HG03439 (cell line): Measurements from ENCODE around the gene AKAP12.
"Not testable (repeated sequence)": the region's sequence is repeated elsewhere in the genome, so short reads cannot be mapped to it uniquely, and the experiment has no call there.

Experiments used
- ATAC-seq: cut with Tn5 transposase; IDR thresholded peaks from one replicate; pipeline ENCODE4 v1.9.1; 2021; ENCODE audit warnings: mild to moderate bottlenecking, moderate library complexity; ENCODE audit not compliant: unreplicated experiment

Gene AKAP12

DNA sequence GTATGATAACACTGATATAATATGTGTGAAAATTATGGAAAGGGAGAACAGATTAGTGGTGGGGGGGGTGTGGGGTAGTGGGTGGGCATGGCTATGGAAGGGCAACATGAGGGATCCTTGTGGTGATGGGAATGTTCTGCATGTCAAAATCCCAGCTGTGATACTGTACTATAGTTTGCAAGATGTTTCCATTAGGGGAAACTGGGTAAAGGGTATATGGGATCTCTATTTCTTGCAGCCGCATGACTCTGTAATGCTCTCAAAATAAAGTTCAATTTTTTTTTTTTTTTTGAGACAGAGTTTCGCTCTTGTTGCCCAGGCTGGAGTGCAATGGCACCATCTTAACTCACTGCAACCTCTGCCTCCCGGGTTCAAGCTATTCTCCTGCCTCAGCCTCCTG lies 137.3 kb downstream of the AKAP12 start:
- no peak for ATAC-seq

- peak; percentile 45 for ATAC-seq
Measured at GRCh38 chr6:151379933-151380847, 140.4 kb downstream of the AKAP12 start.

GRCh38 chr6:151380848-151381205 lies 141.1 kb downstream of the AKAP12 start:
- no peak for ATAC-seq

DNA sequence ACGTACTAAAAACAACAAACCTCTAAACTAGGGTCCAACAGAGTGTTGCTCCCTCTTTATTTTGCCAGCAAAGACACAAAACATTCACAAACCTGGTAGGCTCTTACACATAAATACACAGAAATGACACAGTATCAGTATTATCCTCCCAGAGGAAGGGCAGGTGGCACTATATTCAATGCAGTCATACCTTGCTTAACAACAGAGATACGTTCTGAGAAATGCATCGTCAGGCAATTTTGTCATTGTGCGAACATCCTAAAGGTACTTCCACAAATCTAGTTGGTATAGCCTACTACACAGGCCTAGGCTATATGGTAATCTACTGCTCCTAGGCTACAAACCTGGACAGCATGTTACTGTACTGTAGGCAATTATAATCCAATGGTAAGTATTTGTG lies 142.0 kb downstream of the AKAP12 start:
- ATAC-seq = no peak

GRCh38 chr6:151382631-151383030 lies 142.9 kb downstream of the AKAP12 start:
- not testable (repeated sequence) for ATAC-seq

DNA sequence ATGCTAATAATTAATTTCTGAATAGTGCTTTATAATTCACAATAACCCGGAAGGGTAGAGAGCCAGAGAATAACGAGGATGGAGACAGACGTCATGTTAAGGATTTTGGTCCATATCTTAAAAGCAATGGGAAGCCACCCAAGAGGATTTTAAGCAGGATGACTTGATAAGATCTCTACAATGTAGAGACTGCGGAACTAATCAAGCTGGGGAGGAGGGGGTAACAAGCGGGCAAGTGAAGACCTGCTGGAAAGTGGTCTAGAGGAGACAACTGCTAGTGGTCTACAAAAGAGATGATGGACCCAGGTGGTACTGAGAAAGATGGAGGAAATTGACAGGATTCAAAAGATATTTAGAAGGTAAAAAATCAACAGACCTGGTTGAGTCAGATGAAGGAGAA lies 144.4 kb downstream of the AKAP12 start:
- no peak for ATAC-seq

DNA sequence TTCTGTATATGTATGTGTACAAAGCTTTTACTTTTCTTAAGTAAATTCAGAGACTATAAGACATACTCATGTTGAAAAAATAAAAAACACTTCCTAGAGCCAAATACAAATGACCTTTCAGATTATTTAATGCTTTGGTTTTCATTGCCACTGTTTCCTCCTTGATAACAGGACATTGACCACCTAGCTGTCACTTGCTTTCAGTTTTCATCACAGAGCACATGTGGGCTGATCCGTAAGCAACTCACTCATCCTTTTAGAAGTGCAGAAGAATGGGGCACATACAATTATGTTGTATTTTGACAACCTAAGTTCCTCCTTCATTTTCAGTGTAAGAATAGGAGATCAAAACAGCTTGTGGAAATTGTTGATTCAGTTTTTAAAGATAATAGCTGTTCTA lies 145.4 kb downstream of the AKAP12 start:
- no peak for ATAC-seq

- ATAC-seq = no peak
Measured at GRCh38 chr6:151387175-151387970, 147.6 kb downstream of the AKAP12 start.

DNA sequence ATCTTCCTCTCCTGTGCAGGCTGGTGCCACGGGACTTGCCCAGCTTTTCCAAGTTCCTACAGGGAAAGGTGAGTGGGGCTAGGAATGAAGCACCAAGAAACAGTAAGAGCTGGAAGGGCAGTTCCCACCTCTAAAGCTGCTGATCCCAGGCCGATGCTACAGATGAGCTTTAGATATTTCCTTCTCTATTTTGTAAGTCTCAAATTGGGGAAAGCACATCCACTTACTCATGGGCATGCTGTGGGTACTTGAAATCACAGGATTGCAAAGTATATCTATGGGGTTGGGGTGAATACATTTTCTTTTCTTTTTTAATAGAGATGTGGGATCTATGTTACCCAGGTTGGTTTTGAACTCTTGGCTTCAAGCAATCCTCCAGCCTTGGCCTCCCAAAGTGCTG lies 148.5 kb downstream of the AKAP12 start:
- ATAC-seq = no peak

GRCh38 chr6:151388997-151389617 lies 149.3 kb downstream of the AKAP12 start:
- no peak for ATAC-seq

GRCh38 chr6:151389618-151390275 lies 150.0 kb downstream of the AKAP12 start:
- peak; percentile 62 for ATAC-seq

DNA sequence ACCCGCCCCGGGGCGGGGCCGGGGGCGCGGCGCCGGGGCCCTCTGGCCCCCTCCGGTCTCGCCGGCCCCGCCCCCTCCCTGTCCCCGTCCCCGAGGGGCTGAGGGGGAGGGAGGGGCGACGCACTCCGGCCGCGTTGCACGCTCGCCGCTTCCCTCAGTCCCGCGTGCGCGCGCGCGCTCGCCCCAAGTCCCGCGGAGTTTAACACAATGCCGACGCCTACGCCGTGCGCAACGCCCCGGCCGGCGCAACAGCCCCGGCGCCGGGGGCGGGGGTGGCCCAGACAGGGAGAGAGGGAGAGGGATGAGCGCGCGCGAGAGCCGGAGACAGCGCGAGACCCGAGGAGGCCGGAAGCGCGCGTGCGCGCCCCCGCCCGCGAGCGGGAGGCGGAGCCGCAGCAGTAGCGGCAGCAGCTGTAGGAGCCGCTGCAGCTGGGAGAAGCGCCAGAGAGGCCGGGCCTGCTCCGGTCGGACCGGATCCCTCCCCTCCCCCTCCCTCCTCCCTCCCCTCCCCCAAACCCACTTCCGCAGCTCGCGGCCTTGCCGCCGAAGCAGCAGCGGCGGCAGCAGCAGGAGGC lies 150.6 kb downstream of the AKAP12 start:
- ATAC-seq = peak; percentile 83

DNA sequence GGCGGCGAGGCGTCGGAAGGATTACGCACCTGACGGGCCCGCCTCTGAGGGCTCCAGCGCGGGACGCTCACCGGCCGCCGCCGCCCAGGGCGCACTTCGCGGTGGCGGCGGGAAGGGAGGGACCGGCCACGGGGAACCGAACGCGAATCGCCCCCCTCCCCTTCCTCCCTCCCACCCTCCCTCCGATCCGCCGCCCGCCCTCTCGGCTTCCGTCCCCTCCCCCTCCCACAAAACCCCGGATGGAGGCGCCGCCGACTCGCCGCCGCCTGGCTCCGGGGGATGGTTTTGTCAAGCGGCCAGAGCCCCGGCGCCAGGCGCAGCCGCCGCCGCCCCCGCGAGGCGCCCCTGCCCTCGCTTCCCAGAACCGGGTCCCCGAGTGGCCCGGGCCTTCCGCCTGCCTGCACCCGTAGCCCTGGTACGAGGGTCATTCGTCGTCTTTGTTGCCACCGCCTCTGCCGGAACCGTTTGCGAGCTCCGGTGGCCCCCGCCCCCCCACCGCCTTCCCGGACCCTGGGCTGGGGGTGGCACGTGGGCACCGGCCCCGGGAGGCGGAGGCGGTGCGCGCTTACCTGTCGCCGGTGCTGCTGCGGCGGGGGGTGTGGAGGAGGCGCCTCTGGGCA lies 151.2 kb downstream of the AKAP12 start:
- peak; percentile 15 for ATAC-seq

DNA sequence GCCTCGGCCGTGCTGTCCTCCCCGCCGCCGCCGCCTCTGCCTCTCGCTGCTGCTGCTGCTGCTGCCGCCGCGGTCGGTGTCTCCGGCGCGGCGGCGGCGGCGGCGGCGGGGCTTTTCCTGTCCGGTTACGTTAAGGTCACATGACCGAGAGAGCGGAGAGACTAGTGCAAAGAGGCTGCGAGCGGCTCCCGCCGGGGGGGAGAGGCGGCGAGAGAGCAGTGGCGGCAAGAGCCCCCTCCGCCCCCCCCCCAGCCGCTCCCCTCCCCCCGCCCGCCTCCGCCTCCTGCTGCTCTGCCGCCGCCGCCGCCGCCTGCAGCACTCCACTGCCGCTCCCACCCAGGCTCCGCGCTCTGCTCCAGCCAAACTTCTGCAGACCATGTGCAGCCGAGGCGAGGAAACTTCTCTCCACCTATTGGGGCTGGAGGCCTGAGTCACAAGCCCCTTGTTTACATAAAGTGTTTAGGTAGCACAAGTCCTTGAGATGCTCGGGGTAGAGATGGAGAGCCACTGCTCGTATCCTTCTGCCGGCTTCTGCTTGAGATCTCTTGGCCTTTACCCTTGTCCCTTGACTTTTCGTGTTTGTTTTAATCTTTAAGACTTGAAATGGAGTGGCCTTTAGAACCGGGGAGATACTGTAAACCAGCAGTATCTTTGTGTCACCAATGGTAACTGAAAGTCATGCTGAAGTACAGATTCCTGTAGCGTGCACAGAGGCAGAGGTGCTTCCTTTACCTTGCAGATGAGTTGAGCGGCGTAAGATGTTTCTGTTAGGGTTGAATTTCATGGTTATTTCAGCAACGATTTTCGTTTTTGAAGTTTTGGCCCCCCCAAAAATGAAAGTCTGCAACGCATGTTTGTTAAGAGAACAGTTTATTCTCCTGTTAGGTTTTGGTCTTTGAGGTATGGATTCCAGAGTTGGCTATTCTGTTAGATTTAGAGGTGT lies 152.0 kb downstream of the AKAP12 start, which contains the start of gene ZBTB2:
ZBTB2 (minus strand) TSS at position 89 of the 943 bp plus-strand sequence. CDS start 17,922 bp downstream, outside the sequence.
- ATAC-seq = peak; percentile 5

DNA sequence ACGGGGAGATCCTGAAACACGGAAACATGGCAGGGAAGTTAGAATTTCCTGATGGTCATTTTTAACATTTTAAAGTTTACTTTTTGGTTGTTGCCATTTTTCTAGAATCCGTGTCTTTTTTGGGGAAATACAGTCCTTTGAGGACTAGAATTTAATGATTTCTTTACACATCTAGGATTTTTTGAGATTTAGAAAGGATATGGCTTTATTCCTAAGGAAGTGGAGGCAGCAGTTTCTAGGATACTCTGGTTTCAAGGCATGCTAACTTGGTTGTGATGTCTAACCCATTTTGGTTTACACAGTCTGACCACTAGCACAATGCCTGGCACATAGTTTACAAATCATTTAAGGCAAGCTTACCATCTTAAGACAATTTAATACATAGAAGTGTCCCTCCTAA lies 152.7 kb downstream of the AKAP12 start:
- no peak for ATAC-seq

DNA sequence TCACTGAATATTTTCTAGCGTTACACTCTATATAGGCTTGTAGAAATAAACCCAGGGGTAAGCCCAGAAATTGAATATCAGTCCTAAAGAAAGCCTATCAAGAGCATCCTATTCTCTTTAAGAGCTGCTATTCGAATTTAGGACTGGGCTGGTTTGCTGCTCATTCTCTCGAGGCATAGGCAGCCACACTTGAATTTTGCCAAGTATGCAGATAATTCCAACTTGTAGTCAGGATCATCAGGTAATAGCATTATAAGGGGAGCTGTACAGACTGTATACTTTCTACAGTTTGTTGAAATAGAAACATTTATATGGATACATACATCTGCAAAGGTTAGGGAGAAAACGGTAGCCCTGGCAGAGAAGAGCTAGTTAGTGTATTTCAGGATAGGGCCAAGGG lies 153.6 kb downstream of the AKAP12 start:
- ATAC-seq = no peak

GRCh38 chr6:151399679-151400078 lies 159.9 kb downstream of the AKAP12 start:
- ATAC-seq = no peak

DNA sequence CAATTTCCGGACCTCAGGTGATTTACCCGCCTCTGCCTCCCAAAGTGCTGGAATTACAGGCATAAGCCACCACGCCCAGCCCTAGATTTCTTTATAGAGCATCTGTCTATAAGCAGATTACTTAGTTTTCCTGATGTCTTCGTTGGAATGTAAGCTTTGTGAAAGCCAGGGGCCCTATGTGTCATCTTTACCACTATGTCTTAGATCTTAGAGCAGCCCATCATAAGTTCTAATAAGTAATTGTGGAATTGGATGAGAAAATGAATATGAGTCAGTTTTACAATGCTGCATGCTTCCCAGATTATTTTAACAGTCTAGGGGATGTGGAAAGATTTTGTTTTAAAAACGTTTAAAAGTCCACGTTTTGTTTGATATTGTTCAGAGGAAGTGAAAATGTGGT lies 160.7 kb downstream of the AKAP12 start:
- ATAC-seq = no peak

GRCh38 chr6:151402228-151402627 lies 162.5 kb downstream of the AKAP12 start:
- no peak for ATAC-seq
